K562 (cell line): ENCODE measurements around the gene ZNRD2. TPM values are rescaled to one million over a fixed set of nuclear protein-coding genes. Genes with fewer than 3 reads are reported as not detected.

ENCODE experiments used
- BRF1 ChIP-seq: IDR thresholded peaks from 3 replicates; pipeline ENCODE4 v1.6.1; 2011; ENCODE audit warnings: borderline replicate concordance, mild to moderate bottlenecking; ENCODE audit not compliant: insufficient read length; ENCODE audit errors: extremely low read depth
- BRF2 ChIP-seq: IDR thresholded peaks from 3 replicates; pipeline ENCODE4 v1.6.1; 2011; ENCODE audit warnings: borderline replicate concordance, mild to moderate bottlenecking; ENCODE audit not compliant: insufficient read length, insufficient read depth
- CTBP1 ChIP-seq: fragments of 450-650 bp; IDR thresholded peaks from 2 replicates; pipeline ENCODE4 v1.6.1; 2016; ENCODE audit warnings: borderline replicate concordance
- GABPA ChIP-seq: fragments of 200-800 bp; sonication (Bioruptor generic); conservative IDR thresholded peaks from 2 replicates; pipeline ENCODE4 v1.6.1; 2016; ENCODE audit warnings: low read depth, missing genetic modification characterization, missing compliant biosample characterization
- MBD2 ChIP-seq: sonication (generic); IDR thresholded peaks from 2 replicates; pipeline ENCODE4 v1.6.1; 2016; ENCODE audit warnings: low read depth, borderline replicate concordance
- PHF8 ChIP-seq: fragments of 200-600 bp; sonication (generic); IDR thresholded peaks from 2 replicates; pipeline ENCODE4 v1.6.1; 2012; ENCODE audit warnings: mixed run types, mild to moderate bottlenecking, inconsistent platforms, low read length, moderate library complexity, borderline replicate concordance
- TBP ChIP-seq: optimal IDR thresholded peaks from 2 replicates; pipeline ENCODE3; 2011; ENCODE audit warnings: low read depth, low read length, improper control_type of control experiment
- VEZF1 ChIP-seq: fragments of 200-800 bp; sonication (Bioruptor generic); IDR thresholded peaks from 2 replicates; pipeline ENCODE4 v1.6.1; 2017; ENCODE audit warnings: missing genetic modification characterization, missing compliant biosample characterization
- YY1 ChIP-seq, 3 experiments: IDR thresholded peaks; 2 replicates each; pipeline ENCODE4 v1.6.1; 2011; ENCODE audit warnings: low read length in 2 of 3, mild to moderate bottlenecking in 2 of 3, moderate library complexity in 2 of 3, borderline replicate concordance in 1 of 3, control low read depth in 1 of 3, low read depth in 1 of 3; ENCODE audit not compliant: insufficient read depth in 3 of 3, insufficient replicate concordance in 2 of 3, control insufficient read depth in 1 of 3, insufficient read length in 1 of 3; ENCODE audit errors: extremely low read depth in 1 of 3
- ZBTB7A ChIP-seq: IDR thresholded peaks from 2 replicates; pipeline ENCODE4 v1.6.1; 2011; ENCODE audit warnings: low read depth, mild to moderate bottlenecking, low read length, moderate library complexity, borderline replicate concordance; ENCODE audit not compliant: control insufficient read depth
- ZNF134 ChIP-seq: fragments of 250-450 bp; sonication (Bioruptor Pico); conservative IDR thresholded peaks from 2 replicates; pipeline ENCODE4 v1.4.0; 2020
- ZNF589 ChIP-seq: fragments of 200-800 bp; sonication (Bioruptor generic); IDR thresholded peaks from 2 replicates; pipeline ENCODE4 v1.6.1; 2016; ENCODE audit warnings: low read depth, missing genetic modification characterization, missing compliant biosample characterization
- polyA plus RNA-seq, 8 experiments: library from polyadenylated mRNA; depleted of rRNA in 4 of 8; stranded (reverse) in 5 of 8; unstranded in 3 of 8; fragments of >200 nt; fragmentation: Nextera tagmentation in 2 of 8; fragmentation: Illumina TruSeq in 1 of 8; extraction: Ambion mirVana in 2 of 8; extraction: Trizol in 1 of 8; gene quantifications; 2 replicates each; pipeline versions ENCODE4 v1.2.1 to v1.2.3, GENCODE V29; 2011 to 2014; ENCODE audit warnings: inconsistent platforms in 1 of 8, missing spikeins in 1 of 8
- total RNA-seq, 7 experiments: library from RNA; depleted of rRNA in 6 of 7; stranded (reverse); fragments of >200 nt in 6 of 7; fragmentation: Illumina TruSeq in 2 of 7; extraction: Trizol in 2 of 7; gene quantifications; 2 replicates each; pipeline versions ENCODE4 v1.2.1 to v1.2.3, GENCODE V29; 2011 to 2021; ENCODE audit warnings: low replicate concordance in 1 of 7
- TF ChIP-seq, protein P1 (sequence below): fragments of 250-450 bp; sonication (Bioruptor Pico); IDR thresholded peaks from 2 replicates; pipeline ENCODE4 v1.8.0; 2021; ENCODE audit warnings: borderline replicate concordance, mild to moderate bottlenecking, moderate library complexity; ENCODE audit not compliant: poor library complexity, severe bottlenecking
- TF ChIP-seq, protein P2 (sequence below): fragments of 450-650 bp; IDR thresholded peaks from 2 replicates; pipeline ENCODE4 v1.6.1; 2016; ENCODE audit warnings: low read depth, mild to moderate bottlenecking, moderate library complexity
- TF ChIP-seq, protein P3 (sequence below): fragments of 250-450 bp; sonication (Bioruptor Pico); IDR thresholded peaks from 2 replicates; pipeline ENCODE4 v1.8.0; 2022; ENCODE audit warnings: inconsistent platforms, mild to moderate bottlenecking, moderate library complexity, borderline replicate concordance
- TF ChIP-seq, protein P4 (sequence below): fragments of 450-650 bp; formaldehyde crosslinking; IDR thresholded peaks from 2 replicates; pipeline ENCODE4 v1.4.0; 2022; ENCODE audit warnings: mild to moderate bottlenecking, moderate library complexity
- TF ChIP-seq, protein P5 (sequence below): sonication (generic); formaldehyde crosslinking; IDR thresholded peaks from 2 replicates; pipeline ENCODE4 v1.8.0; 2022; ENCODE audit warnings: missing genetic modification reagents, mild to moderate bottlenecking, moderate library complexity, borderline replicate concordance

ZNRD2 gene
- total and polyA plus RNA-seq, 9 of the 15 experiments (the other 6 are each of a cell fraction or from before 2014, with no cell fraction given) = 13.4 to 129 (median 60.4) TPM

- TF ChIP-seq MBD2 (0 out of 2 replicates have a peak, but pooled peaks have one; percentile 6), GABPA (no peak), YY1 (IDR thresholded peaks at IDR 0.05; ENCODE audit: borderline replicate concordance in 1 of 3, control insufficient read depth in 1 of 3, extremely low read depth in 1 of 3, insufficient read depth in 3 of 3, insufficient read length in 1 of 3, insufficient replicate concordance in 2 of 3, low read depth in 1 of 3, low read length in 2 of 3) (peak in 1 of 3 experiments; percentile 7), ZBTB7A (0 out of 2 replicates have a peak, but pooled peaks have one; percentile 41), CTBP1 (0 out of 2 replicates have a peak, but pooled peaks have one; percentile 17), ZNF134 (CRISPR knock-in tag) (peak; percentile 90), BRF1 (no peak), BRF2 (no peak), ZNF589 (CRISPR knock-in tag) (no peak), TBP (no peak), PHF8 (peak; percentile 52; the same call in 1 of the 2 replicates), VEZF1 (peak; percentile 38; the same call in 1 of the 2 replicates)
- TF ChIP-seq, protein P1, sequence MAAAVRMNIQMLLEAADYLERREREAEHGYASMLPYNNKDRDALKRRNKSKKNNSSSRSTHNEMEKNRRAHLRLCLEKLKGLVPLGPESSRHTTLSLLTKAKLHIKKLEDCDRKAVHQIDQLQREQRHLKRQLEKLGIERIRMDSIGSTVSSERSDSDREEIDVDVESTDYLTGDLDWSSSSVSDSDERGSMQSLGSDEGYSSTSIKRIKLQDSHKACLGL (CRISPR knock-in tag) = no peak
- TF ChIP-seq, protein P2, sequence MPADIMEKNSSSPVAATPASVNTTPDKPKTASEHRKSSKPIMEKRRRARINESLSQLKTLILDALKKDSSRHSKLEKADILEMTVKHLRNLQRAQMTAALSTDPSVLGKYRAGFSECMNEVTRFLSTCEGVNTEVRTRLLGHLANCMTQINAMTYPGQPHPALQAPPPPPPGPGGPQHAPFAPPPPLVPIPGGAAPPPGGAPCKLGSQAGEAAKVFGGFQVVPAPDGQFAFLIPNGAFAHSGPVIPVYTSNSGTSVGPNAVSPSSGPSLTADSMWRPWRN = no peak
- TF ChIP-seq, protein P3, sequence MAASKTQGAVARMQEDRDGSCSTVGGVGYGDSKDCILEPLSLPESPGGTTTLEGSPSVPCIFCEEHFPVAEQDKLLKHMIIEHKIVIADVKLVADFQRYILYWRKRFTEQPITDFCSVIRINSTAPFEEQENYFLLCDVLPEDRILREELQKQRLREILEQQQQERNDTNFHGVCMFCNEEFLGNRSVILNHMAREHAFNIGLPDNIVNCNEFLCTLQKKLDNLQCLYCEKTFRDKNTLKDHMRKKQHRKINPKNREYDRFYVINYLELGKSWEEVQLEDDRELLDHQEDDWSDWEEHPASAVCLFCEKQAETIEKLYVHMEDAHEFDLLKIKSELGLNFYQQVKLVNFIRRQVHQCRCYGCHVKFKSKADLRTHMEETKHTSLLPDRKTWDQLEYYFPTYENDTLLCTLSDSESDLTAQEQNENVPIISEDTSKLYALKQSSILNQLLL (CRISPR knock-in tag) = no peak
- TF ChIP-seq, protein P4, sequence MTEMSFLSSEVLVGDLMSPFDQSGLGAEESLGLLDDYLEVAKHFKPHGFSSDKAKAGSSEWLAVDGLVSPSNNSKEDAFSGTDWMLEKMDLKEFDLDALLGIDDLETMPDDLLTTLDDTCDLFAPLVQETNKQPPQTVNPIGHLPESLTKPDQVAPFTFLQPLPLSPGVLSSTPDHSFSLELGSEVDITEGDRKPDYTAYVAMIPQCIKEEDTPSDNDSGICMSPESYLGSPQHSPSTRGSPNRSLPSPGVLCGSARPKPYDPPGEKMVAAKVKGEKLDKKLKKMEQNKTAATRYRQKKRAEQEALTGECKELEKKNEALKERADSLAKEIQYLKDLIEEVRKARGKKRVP (CRISPR knock-in tag) = no peak
- TF ChIP-seq, protein P5, sequence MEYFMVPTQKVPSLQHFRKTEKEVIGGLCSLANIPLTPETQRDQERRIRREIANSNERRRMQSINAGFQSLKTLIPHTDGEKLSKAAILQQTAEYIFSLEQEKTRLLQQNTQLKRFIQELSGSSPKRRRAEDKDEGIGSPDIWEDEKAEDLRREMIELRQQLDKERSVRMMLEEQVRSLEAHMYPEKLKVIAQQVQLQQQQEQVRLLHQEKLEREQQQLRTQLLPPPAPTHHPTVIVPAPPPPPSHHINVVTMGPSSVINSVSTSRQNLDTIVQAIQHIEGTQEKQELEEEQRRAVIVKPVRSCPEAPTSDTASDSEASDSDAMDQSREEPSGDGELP = peak; percentile 60; the same call in 1 of the 2 replicates
Observed at GRCh38 chr11:65553301-65554001, 16.8 kb upstream of the ZNRD2 start (continued).
